Measurements from ENCODE around the gene IGSF22.

DNA sequence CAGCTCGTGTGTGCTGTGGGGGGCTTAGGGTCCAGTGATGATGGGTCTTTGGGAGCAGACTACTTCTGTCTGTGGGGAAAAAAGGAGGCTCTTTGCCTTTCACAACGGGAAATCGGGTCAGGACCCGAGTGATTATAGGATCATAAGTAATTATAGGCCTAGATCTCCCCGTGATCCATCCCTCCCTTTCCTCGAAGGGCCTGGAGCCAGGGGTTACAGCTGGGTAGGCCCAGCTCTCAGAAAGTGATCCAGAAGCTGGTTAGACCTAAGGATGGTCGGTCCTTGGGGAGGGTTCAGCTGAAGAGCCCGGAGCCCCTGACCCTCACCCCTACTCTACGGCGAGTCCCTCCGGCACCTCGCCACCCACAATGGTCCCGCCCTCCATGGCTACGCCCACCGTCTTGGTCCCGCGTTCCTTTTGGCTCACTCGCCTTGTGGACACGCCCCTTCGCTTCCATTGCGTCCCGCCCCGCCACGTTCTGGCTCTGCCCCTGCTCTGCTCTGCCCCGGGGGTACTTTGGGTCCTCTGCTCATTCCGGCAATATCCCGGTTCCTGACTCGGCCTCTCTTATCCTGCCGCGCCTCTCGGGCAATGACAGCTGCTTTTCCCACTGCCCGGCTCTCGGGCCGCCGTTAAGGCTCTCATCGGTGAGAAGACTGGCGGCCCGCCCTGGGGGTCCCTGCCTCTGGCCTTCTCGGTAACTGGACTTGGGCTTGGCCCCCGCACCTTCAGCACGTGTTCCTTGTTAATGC lies 5.0 kb downstream of the IGSF22 start:
- TF ChIP-seq TAF1 (IDR thresholded peaks at IDR 0.05; ENCODE audit: low read depth, low read length) (no peak), POLR2A (IDR thresholded peaks at IDR 0.05; ENCODE audit: low read depth, low read length) (no peak), POLR2AphosphoS5 (IDR thresholded peaks at IDR 0.05; ENCODE audit: low read depth, low read length) (no peak)
